ENCODE data around the gene TDRD10. TPM values are rescaled to one million over a fixed set of nuclear protein-coding genes. Genes with fewer than 3 reads are reported as not detected.
"Not testable (repeated sequence)": the region's sequence is repeated elsewhere in the genome, so short reads cannot be mapped to it uniquely, and the experiment has no call there.

The TDRD10 gene
- total RNA-seq, 1 donor, result not detected

DNA sequence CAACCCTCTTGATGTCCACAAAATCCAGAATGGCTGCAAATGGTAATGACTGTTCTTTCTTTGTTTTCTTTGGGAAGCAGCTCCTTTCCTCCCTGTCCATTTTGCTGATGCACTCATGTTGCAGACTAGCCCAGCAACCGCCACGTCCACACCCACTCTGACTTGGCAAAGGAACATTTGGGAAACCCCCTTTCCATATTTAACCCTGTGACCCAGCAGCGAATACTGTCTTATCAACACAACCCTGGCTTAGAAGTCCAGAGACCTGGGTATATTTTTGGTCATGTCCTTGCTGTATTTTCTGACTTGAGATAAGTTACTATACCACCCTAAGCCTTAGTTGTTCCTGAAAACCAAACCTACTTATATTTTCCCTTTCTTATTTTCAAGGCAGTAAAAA is 18.3 kb downstream of the TDRD10 start:
- Histone ChIP-seq H3K4me1 (ENCODE audit: insufficient read depth, low read length) (no peaks in the 10 kb centered on the region), H3K4me3 (ENCODE audit: low read length) (no peak overlapping the region), H3K27me3 (ENCODE audit: insufficient read depth, low read length) (no peaks in the 10 kb centered on the region), H3K9me3 (ENCODE audit: low read depth, low read length) (no peaks in the 10 kb centered on the region)

DNA sequence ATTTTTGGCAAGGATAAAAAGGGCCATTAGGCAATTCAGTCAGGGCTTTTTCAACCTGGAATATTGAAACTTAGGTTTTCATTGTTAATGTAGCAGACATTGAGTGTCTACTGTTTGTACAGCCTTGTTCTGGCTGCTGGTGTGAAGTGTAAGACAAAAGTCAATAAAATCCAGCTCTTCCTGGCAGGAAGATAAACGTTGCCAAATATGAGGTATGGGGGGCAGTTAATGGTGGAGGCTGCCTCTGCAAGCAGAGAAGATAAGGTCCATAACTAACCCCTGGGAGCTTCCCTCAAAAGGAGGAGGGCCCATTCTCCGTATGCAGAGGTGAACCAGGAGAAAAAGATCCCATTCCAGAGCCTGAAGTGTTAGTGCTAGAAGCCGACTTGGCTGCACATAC is 19.7 kb downstream of the TDRD10 start:
- Histone ChIP-seq H3K4me3 (ENCODE audit: low read length) (no peak overlapping the region), H3K4me1 (ENCODE audit: insufficient read depth, low read length) (no peaks in the 10 kb centered on the region), H3K9me3 (ENCODE audit: low read depth, low read length) (no peaks in the 10 kb centered on the region), H3K27me3 (ENCODE audit: insufficient read depth, low read length) (no peaks in the 10 kb centered on the region)

DNA sequence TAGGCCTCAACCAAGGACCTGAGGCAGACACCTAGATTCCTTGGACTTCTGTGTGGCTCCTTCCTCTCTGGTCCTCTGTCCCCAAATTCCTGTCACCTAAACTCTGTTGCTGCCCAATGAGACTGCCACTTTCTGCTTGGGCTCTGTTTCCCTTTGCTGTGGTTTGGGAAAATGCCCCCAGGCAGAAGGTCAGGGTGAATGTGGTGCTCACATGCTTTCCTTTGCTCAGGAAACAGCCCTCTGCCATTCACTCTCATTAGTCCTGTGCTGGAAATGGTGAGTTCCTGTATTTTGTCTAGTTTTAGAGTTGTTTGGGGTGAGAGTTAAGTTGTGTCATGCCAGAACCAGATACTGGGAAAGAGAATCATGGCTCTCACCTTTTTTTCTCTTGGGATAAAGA is 22.9 kb downstream of the TDRD10 start:
- Histone ChIP-seq H3K4me1 (ENCODE audit: insufficient read depth, low read length) (no peaks in the 10 kb centered on the region), H3K27me3 (ENCODE audit: insufficient read depth, low read length) (no peaks in the 10 kb centered on the region), H3K4me3 (ENCODE audit: low read length) (no peak overlapping the region), H3K9me3 (ENCODE audit: low read depth, low read length) (no peaks in the 10 kb centered on the region)

DNA sequence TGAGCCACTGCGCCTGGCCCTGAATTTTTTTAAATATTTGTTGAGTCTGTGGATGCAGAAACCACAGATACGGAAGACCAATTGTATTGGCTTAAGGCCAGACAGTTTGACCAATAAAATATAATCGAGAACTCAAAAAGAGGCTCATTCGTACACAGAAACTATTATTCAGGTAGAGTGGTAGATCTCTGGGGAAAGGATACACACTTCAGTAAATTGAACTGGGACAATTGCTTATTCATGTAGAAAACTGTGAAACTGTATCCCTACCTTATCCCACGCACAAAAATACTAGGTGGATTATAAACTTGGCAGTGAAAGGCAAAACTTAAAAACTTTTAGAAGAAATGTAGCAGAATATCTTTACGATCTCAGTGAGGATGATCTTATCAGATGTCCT is 25.2 kb downstream of the TDRD10 start:
- Histone ChIP-seq H3K9me3 (ENCODE audit: low read depth, low read length) (no peaks in the 10 kb centered on the region), H3K27me3 (ENCODE audit: insufficient read depth, low read length) (no peaks in the 10 kb centered on the region), H3K4me1 (ENCODE audit: insufficient read depth, low read length) (no peaks in the 10 kb centered on the region), H3K4me3 (ENCODE audit: low read length) (no peak overlapping the region)

DNA sequence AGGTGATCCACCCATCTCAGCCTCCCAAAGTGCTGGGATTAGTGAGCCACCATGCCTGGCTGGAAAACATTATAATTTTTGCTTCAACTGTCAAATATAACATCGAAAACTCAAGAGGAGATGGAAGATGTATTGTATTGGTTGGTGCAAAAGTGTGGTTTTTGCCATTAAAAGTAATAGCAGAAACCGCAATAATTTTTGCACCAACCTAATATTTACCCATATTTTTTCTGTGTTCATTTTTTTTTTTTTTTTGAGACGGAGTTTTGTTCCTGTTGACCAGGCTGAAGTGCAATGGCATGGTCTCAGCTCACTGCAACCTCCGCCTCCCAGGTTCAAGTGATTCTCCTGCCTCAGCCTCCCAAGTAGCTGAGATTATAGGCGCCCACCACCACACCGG is 27.3 kb downstream of the TDRD10 start:
- Histone ChIP-seq H3K9me3 (ENCODE audit: low read depth, low read length) (no peaks in the 10 kb centered on the region), H3K4me1 (ENCODE audit: insufficient read depth, low read length) (no peaks in the 10 kb centered on the region), H3K4me3 (ENCODE audit: low read length) (no peak overlapping the region), H3K27me3 (ENCODE audit: insufficient read depth, low read length) (no peaks in the 10 kb centered on the region)

DNA sequence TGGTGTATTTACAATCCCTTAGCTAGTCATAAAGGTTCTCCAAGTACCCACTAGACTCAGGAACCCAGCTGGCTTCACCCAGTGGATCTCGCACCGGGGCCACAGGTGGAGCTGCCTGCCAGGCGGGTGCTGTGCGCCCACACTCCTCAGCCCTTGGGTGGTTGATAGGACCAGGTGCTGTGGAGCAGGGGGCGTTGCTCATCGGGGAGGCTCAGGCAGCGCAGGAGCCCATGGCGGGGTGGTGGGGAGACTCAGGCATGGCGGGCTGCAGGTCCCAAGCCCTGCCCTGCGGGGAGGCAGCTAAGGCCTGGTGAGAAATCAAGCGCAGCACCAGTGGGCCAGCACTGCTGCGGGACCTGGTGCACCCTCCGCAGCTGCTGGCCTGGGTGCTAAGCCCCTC is 29.9 kb downstream of the TDRD10 start:
- H3K27me3 ChIP-seq (ENCODE audit: insufficient read depth, low read length); H3K4me1 ChIP-seq (ENCODE audit: insufficient read depth, low read length); H3K4me3 ChIP-seq (ENCODE audit: low read length); H3K9me3 ChIP-seq (ENCODE audit: low read depth, low read length): not testable (repeated sequence)

DNA sequence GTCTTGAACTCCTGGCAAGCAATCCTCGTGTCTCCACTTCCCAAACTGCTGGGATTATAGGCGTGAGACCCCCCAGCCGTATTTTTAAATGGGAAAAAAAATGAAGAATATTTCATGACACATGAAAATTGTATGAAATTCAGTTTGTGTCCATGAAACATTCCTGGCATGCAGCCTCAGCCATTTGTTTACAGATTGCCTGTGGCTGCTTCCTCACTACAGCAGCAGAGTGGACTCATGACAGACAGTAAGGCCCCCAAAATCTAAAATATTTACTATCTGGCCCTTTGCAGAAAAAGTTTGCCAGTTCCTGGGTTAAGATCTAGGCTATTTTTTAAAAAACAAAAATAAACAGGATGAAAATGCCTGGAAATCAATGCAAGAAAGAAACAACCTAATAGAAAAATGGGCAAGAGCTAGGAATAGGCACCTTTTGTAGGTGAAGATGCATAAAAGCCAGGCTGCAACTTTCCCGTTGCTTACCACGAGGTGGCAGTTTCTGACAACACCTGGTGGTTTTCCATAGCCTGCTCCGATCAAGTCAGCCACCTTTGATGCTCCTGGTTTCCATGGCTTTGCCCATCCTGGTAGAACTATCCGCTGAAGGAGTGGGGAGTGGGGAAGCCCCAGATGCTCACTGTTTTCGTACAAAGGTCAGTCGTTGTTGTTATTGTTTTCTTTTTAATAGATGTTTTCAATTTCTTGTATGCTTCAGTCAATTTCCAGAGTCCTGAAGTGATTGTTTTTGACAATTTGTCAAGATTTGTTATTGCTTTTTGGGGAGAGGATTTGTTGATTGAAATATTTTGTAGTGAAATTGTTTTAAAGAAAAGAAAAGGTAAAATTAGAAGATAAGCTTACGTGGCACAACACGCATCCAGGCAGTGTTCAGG is 32.2 kb downstream of the TDRD10 start:
- Histone ChIP-seq H3K4me3 (ENCODE audit: low read length) (no peak overlapping the region), H3K4me1 (ENCODE audit: insufficient read depth, low read length) (no peaks in the 10 kb centered on the region), H3K9me3 (ENCODE audit: low read depth, low read length) (no peaks in the 10 kb centered on the region), H3K27me3 (ENCODE audit: insufficient read depth, low read length) (no peaks in the 10 kb centered on the region)

DNA sequence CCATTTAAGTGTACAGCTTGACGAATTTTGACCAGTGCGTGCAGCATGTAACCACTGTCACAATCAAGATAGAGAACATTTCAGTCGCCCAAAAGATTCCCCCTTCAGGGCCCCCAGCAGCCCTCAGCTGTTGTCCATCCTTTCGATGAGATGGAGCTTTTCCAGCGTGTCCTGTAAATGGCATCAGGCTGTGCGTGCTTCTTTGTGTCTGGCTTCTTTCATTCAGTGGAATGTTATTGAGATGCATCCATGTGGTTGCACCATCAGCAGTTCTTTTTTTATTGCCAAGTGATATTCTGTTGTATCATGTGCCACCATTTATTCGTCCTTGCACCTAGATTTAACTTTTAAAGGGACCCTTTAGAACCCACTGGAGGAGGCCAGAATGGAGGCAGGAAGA is 34.6 kb downstream of the TDRD10 start:
- Histone ChIP-seq H3K4me1 (ENCODE audit: insufficient read depth, low read length) (no peaks in the 10 kb centered on the region), H3K27me3 (ENCODE audit: insufficient read depth, low read length) (no peaks in the 10 kb centered on the region), H3K9me3 (ENCODE audit: low read depth, low read length) (no peaks in the 10 kb centered on the region), H3K4me3 (ENCODE audit: low read length) (no peak overlapping the region)

DNA sequence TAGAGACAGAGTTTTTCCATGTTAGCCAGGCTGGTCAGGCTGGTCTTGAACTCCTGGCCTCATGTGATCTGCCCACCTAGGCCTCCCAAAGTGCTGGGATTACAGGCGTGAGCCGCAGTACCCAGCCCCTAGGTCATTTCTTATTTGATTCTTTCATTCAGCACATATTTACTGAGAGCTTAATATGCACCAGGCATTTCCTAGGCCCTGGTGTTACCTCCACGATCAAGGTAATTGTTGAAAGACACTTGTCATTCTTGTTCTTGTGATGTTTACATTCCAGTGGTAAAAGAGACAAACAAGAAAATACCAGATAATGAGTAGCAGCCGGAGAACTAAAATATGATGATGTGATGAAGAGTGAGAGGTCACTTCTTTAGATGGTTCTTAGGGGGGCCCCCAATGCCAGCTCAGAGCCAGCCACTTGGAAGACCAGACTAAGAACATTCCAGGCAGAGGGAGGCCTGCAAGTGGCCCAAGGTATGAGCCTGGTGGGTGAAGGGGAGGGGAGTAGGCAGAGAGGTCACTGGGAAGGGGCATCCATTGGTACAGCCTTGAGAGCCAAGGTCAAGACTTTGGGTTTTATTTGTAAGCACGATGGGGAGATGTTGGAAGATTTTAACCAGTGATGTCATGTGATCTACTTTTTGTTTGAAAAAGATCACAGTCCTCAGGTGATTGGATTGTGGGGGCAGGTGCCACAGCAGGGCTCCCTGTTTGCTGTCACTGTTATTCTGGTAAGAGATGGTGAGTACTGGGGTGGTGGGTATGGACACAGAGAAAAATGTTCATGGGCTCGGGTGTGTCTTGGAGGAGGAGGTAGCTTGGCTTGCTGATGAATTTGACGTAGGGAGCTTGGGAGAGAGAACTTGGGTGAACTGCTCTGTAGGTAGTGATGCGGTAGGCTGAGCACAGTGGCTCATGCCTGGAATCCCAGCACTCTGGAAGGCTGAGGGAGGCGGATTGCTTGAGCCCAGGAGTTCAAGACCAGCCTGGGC is 37.8 kb downstream of the TDRD10 start:
- H3K4me3 ChIP-seq (ENCODE audit: low read length), result no peak overlapping the region
- H3K9me3 ChIP-seq (ENCODE audit: low read depth, low read length), result no peaks in the 10 kb centered on the region

DNA sequence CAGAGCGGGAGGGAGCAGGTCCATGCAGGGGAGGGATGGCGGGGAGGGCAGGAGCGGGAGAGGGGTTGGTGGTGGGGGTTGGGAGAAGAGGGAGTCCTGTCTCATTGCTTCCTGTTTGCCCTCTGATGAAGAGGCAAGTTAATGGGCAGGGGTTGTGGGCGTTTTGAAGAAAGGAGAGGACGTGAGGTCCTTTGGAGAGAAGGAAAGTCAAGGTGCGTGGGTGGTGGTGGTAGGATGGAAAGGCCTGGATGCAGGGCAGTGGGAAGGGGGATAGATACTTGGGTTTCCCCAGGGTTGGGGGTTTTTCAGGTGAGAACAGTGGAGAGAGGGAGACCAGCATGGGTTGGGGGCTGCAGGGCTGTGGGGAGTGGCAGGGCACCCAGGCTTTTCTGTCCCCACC is 39.2 kb downstream of the TDRD10 start:
- no peaks in the 10 kb centered on the region for H3K27me3 ChIP-seq (ENCODE audit: insufficient read depth, low read length)
- no peaks in the 10 kb centered on the region for H3K9me3 ChIP-seq (ENCODE audit: low read depth, low read length)
- no peak overlapping the region for H3K4me3 ChIP-seq (ENCODE audit: low read length)
- no peaks in the 10 kb centered on the region for H3K4me1 ChIP-seq (ENCODE audit: insufficient read depth, low read length)

More for the DNA sequence above, 37.8 kb downstream of the TDRD10 start:
- no peaks in the 10 kb centered on the region for H3K27me3 ChIP-seq (ENCODE audit: insufficient read depth, low read length)
- no peaks in the 10 kb centered on the region for H3K4me1 ChIP-seq (ENCODE audit: insufficient read depth, low read length)

DNA sequence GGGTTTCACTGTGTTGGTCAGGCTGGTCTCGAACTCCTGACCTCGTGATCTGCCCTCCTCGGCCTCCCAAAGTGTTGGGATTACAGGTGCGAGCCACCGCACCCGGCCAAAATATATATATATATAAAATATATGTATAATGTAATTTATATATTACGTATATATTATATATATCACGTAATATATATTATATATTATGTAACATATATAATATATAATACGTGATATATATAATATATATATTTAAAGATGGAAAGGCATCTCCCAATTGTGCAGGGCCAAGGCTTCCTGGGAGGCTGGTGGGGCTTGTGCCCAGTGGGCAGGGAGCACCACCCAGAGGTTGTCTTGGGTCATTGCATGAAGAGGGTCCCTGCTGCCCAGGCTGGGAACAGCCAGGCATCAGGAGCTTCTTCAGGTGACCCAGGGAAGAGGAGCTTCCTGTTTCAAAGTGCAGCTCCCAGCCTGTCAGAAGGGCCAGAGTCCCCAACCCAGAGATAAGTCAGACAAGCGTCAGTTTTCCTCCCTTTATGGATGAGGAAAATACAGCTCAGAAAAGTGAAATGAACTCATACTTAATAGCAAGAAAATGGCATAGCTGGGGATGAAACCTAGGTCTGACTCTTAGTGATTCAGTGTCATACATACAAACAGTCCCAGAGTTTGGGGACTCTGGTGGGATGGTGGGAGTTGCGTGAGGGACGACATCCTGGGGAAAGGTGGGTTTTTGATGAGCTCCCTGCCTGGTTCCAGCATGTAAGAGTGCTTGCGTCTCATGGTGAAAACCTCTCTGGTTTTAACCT is 44.4 kb downstream of the TDRD10 start:
- Histone ChIP-seq H3K27me3 (ENCODE audit: insufficient read depth, low read length) (no peaks in the 10 kb centered on the region), H3K4me1 (ENCODE audit: insufficient read depth, low read length) (no peaks in the 10 kb centered on the region), H3K9me3 (ENCODE audit: low read depth, low read length) (no peaks in the 10 kb centered on the region), H3K4me3 (ENCODE audit: low read length) (no peak overlapping the region)

DNA sequence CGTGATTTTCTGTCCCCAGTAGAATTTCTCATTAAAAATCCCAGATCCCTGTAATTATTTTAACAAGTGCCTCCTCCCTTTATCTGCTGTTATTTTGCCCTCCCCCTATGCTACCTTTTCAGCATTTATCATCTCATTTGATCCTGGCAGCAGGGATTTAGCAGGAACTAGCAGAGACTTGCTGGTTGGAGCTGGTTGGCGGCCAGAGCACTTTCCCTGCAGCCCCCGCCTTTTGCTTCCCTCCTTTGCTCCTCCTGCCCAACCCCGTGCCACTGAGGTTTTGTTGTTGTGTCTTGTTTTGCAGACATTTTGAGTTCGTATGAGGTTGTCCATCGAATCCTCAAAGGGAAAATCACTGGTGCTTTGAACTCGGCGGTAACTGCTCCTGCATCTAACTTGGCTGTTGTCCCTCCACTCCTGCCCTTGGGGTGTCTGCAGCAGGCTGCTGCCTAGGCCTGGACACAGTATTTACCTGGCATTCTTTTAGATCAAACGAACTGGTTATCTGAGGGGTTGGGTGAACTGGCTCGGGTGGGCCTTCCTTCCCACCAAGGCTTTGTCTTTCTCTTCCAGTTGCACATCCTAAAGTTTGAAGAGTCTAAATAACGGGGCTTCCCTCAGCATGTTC is 45.2 kb downstream of the TDRD10 start:
- no peaks in the 10 kb centered on the region for H3K9me3 ChIP-seq (ENCODE audit: low read depth, low read length)
- no peaks in the 10 kb centered on the region for H3K4me1 ChIP-seq (ENCODE audit: insufficient read depth, low read length)
- no peaks in the 10 kb centered on the region for H3K27me3 ChIP-seq (ENCODE audit: insufficient read depth, low read length)
- no peak overlapping the region for H3K4me3 ChIP-seq (ENCODE audit: low read length)

DNA sequence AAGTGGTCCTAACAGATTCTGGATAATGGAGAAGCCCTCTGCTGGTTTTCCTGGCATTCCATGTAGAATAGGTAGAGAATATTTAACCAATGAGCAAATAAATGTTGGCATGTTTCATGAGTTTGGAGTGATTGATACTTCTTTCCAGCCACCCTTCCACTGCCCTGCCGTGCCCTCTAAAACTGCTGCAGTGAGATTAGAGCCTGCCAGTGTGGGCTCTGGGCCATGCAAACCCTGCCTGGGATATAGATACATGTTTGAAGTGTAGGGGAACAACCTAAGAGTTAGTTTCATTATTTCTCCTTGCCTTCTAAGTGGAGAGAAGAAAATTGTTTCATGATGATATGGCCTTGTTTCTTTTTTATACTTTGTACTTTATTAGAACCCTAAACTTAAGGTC is 46.0 kb downstream of the TDRD10 start:
- H3K4me3 ChIP-seq (ENCODE audit: low read length), result no peak overlapping the region
- no peaks in the 10 kb centered on the region for H3K4me1 ChIP-seq (ENCODE audit: insufficient read depth, low read length)
- H3K9me3 ChIP-seq (ENCODE audit: low read depth, low read length), result no peaks in the 10 kb centered on the region
- H3K27me3 ChIP-seq (ENCODE audit: insufficient read depth, low read length), result no peaks in the 10 kb centered on the region

DNA sequence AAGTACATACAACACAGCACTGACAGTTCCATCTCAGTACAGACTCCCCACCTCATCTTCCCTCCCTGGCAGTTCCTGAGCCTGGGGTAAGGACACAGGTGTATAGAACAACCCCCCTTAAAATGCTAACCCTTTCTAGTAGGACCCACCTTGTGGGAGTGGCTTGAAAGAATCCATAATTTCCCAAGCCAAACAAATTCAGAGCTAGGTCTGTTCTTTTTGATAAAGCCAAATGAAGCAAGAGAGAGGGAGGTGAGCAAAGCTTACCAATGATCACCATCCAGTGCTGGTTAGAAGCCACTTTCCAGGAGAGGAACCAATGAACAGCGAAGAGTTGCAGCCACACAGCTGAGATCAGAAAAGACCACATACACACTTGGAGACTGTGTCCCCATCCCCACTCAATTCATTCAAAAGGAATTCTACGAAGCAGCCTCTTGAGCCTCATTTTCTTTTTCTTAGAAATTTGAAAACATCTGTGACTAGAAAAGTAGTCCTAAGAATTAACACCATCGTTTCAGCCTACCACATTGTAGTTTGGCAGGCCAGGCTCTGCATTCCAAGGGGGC is 47.3 kb downstream of the TDRD10 start:
- H3K4me1 ChIP-seq (ENCODE audit: insufficient read depth, low read length), result no peaks in the 10 kb centered on the region
- H3K4me3 ChIP-seq (ENCODE audit: low read length), result no peak overlapping the region
- H3K27me3 ChIP-seq (ENCODE audit: insufficient read depth, low read length), result no peaks in the 10 kb centered on the region
- H3K9me3 ChIP-seq (ENCODE audit: low read depth, low read length), result no peaks in the 10 kb centered on the region

Data from mononuclear cell (primary cell).